Hematopoietic multipotent progenitor cell treated with erythropoietin and hydrocortisone succinate and interleukin-3 and kit ligand, for 8 days (in vitro differentiated cells): ENCODE data around the gene AKR1B15.
"Not testable (repeated sequence)": the region's sequence is repeated elsewhere in the genome, so short reads cannot be mapped to it uniquely, and the experiment has no call there.

Experiments
- DNase-seq: peaks from one replicate; pipeline ENCODE4 v3.0.0-alpha.2; 2015

AKR1B15 gene

GRCh38 chr7:134533288-134533771, 15.6 kb upstream of the AKR1B15 start:
- no peak for DNase-seq

- no peak for DNase-seq
Measured at GRCh38 chr7:134534633-134535032, 14.3 kb upstream of the AKR1B15 start.

GRCh38 chr7:134535272-134535918, 13.5 kb upstream of the AKR1B15 start:
- no peak for DNase-seq

- DNase-seq, result no peak
Measured at GRCh38 chr7:134535919-134536299, 13.0 kb upstream of the AKR1B15 start.

- not testable (repeated sequence) for DNase-seq
Measured at GRCh38 chr7:134536558-134536957, 12.4 kb upstream of the AKR1B15 start.

GRCh38 chr7:134537273-134537781, 11.6 kb upstream of the AKR1B15 start:
- DNase-seq, result not testable (repeated sequence)

- DNase-seq, result no peak
Measured at GRCh38 chr7:134539380-134540004, 9.4 kb upstream of the AKR1B15 start.

- not testable (repeated sequence) for DNase-seq
Measured at GRCh38 chr7:134541501-134542194, 7.3 kb upstream of the AKR1B15 start.

GRCh38 chr7:134542195-134542771, 6.6 kb upstream of the AKR1B15 start:
- no peak for DNase-seq

GRCh38 chr7:134545380-134545779, 3.5 kb upstream of the AKR1B15 start:
- no peak for DNase-seq

GRCh38 chr7:134545918-134546317, 3.0 kb upstream of the AKR1B15 start:
- no peak for DNase-seq

GRCh38 chr7:134546955-134547354, 2.0 kb upstream of the AKR1B15 start:
- DNase-seq, result no peak

GRCh38 chr7:134547397-134548054, 1.4 kb upstream of the AKR1B15 start:
- DNase-seq, result peak; percentile 65

- DNase-seq, result no peak
Measured at GRCh38 chr7:134549366-134549765, 456 bp downstream of the AKR1B15 start.

GRCh38 chr7:134552105-134552504, 3.2 kb downstream of the AKR1B15 start:
- no peak for DNase-seq

GRCh38 chr7:134553976-134554375, 5.1 kb downstream of the AKR1B15 start:
- DNase-seq, result no peak

- DNase-seq, result no peak
Measured at GRCh38 chr7:134554417-134554966, 5.6 kb downstream of the AKR1B15 start.

GRCh38 chr7:134557391-134557790, 8.5 kb downstream of the AKR1B15 start:
- DNase-seq, result no peak

- DNase-seq, result no peak
Measured at GRCh38 chr7:134558370-134558769, 9.5 kb downstream of the AKR1B15 start.

- DNase-seq, result not testable (repeated sequence)
Measured at GRCh38 chr7:134561616-134562015, 12.7 kb downstream of the AKR1B15 start.

GRCh38 chr7:134562136-134562535, 13.2 kb downstream of the AKR1B15 start:
- no peak for DNase-seq

GRCh38 chr7:134563398-134563749, 14.5 kb downstream of the AKR1B15 start:
- not testable (repeated sequence) for DNase-seq
